Endothelial cell of umbilical vein (primary cell): Measurements from ENCODE around the gene WDR90. TPM values are rescaled to one million over a fixed set of nuclear protein-coding genes. Genes with fewer than 3 reads are reported as not detected.

Experiments used
- BruUV-seq: library from RNA; stranded (reverse); fragments of 400-500 nt; replicated peaks from 2 replicates; lab custom pipeline; 2021; lab: Mats Ljungman, UMichigan
- CTCF ChIA-PET: fragments of 300-600, 350-600 bp; sonication (Branson Sonifier 250); formaldehyde crosslinking; loops from one replicate; lab custom pipeline; 2021; ENCODE audit warnings: antibody characterized with exemption, inconsistent platforms; lab: Charles Lee
- POLR2A ChIA-PET: fragments of 300-600, 350-600 bp; sonication (Branson Sonifier 250); formaldehyde crosslinking; loops from one replicate; lab custom pipeline; 2021; ENCODE audit warnings: antibody characterized with exemption, inconsistent platforms; lab: Charles Lee
- DNase-seq: peaks from one replicate; pipeline ENCODE4 v3.0.0-alpha.2; 2011; ENCODE audit warnings: low read depth, low spot score
- FAIRE-seq: peaks from 2 replicates; lab custom pipeline; 2011; peaks lifted over from hg19 to GRCh38; lab: Jason Lieb, UNC
- H2AFZ ChIP-seq: 2 replicates; pipeline ENCODE4 v1.6.0; 2012; ENCODE audit warnings: low read depth, low read length, control low read depth, inconsistent platforms
- H3K27ac ChIP-seq: 2 replicates; pipeline ENCODE4 v1.5.1; 2011; ENCODE audit warnings: low read depth, mild to moderate bottlenecking, control low read depth, low read length, moderate library complexity; ENCODE audit not compliant: insufficient read depth
- H3K27me3 ChIP-seq, 2 experiments: 2 replicates each; pipeline versions ENCODE4 v1.6.0 to v1.6.1; 2011; ENCODE audit warnings: low read length in 2 of 2, mixed read lengths in 1 of 2; ENCODE audit not compliant: control insufficient read depth in 2 of 2, insufficient read depth in 2 of 2
- H3K36me3 ChIP-seq, 2 experiments: 2 replicates in 1 of 2; 3 replicates in 1 of 2; pipeline ENCODE4 v1.5.1; 2011; ENCODE audit warnings: low read length in 2 of 2, mild to moderate bottlenecking in 1 of 2, moderate library complexity in 1 of 2; ENCODE audit not compliant: control insufficient read depth in 2 of 2, insufficient read depth in 2 of 2; ENCODE audit errors: extremely low read depth in 1 of 2
- H3K4me1 ChIP-seq: 3 replicates; pipeline ENCODE4 v1.5.1; 2011; ENCODE audit warnings: mild to moderate bottlenecking, low read length; ENCODE audit not compliant: control insufficient read depth, insufficient read depth; ENCODE audit errors: extremely low read depth
- H3K4me2 ChIP-seq: 2 replicates; pipeline ENCODE4 v1.6.1; 2011; ENCODE audit warnings: low read length, control low read depth, mixed read lengths; ENCODE audit not compliant: insufficient read depth
- H3K4me3 ChIP-seq, 3 experiments: fragments of 200-600 bp in 1 of 3; sonication (generic), shearing (Covaris generic) in 1 of 3; replicated peaks in 1 of 3; 2 replicates each; pipeline ENCODE4 v1.5.1; 2011 to 2016; ENCODE audit warnings: control low read depth in 3 of 3, low read length in 3 of 3, mild to moderate bottlenecking in 2 of 3, inconsistent platforms in 1 of 3, low read depth in 1 of 3, moderate library complexity in 1 of 3; ENCODE audit not compliant: insufficient read depth in 1 of 3
- H3K79me2 ChIP-seq: 2 replicates; pipeline ENCODE4 v1.6.0; 2012; ENCODE audit warnings: low read length, inconsistent platforms; ENCODE audit not compliant: control insufficient read depth, insufficient read depth
- H3K9ac ChIP-seq: replicated peaks from 2 replicates; pipeline ENCODE3; 2011; ENCODE audit warnings: low read length, control low read depth; ENCODE audit not compliant: insufficient read depth; ENCODE audit errors: extremely low read depth
- H3K9me1 ChIP-seq: replicated peaks from 3 replicates; pipeline ENCODE4 v1.6.0; 2011; ENCODE audit warnings: mild to moderate bottlenecking, low read length; ENCODE audit not compliant: control insufficient read depth, insufficient read depth; ENCODE audit errors: extremely low read depth
- H3K9me3 ChIP-seq: replicated peaks from 2 replicates; pipeline ENCODE4 v1.5.1; 2012; ENCODE audit warnings: low read length, inconsistent platforms; ENCODE audit not compliant: control insufficient read depth, insufficient read depth
- H4K20me1 ChIP-seq: replicated peaks from 2 replicates; pipeline ENCODE3; 2011; ENCODE audit warnings: mild to moderate bottlenecking, low read length; ENCODE audit not compliant: control insufficient read depth, insufficient read depth; ENCODE audit errors: extremely low read depth
- EZH2 ChIP-seq: IDR thresholded peaks from 2 replicates; pipeline ENCODE4 v1.6.1; 2012; ENCODE audit warnings: borderline replicate concordance, low read depth, mild to moderate bottlenecking, moderate library complexity, low read length, inconsistent platforms; ENCODE audit not compliant: severe bottlenecking
- FOS ChIP-seq: IDR thresholded peaks from 2 replicates; pipeline ENCODE4 v1.6.1; 2011; ENCODE audit warnings: mild to moderate bottlenecking, low read length, moderate library complexity, borderline replicate concordance; ENCODE audit not compliant: insufficient read depth
- GATA2 ChIP-seq: IDR thresholded peaks from 2 replicates; pipeline ENCODE4 v1.7.0; 2011; ENCODE audit warnings: low read depth, mild to moderate bottlenecking, moderate library complexity, mixed read lengths, low read length; ENCODE audit not compliant: insufficient read length, insufficient read depth
- JUN ChIP-seq: IDR thresholded peaks from 2 replicates; pipeline ENCODE4 v1.6.1; 2011; ENCODE audit warnings: borderline replicate concordance, low read depth; ENCODE audit not compliant: insufficient read length, insufficient read depth
- MYC ChIP-seq: IDR thresholded peaks from one replicate; pipeline ENCODE4 v1.6.1; 2011; ENCODE audit warnings: mild to moderate bottlenecking, low read depth, low read length
- POLR2A ChIP-seq: IDR thresholded peaks from 2 replicates; pipeline ENCODE4 v1.6.1; 2012; ENCODE audit warnings: low read depth, mild to moderate bottlenecking, control low read depth, low read length
- POLR2AphosphoS5 ChIP-seq: IDR thresholded peaks from 2 replicates; pipeline ENCODE4 v1.6.1; 2012; ENCODE audit warnings: low read depth, mild to moderate bottlenecking, control low read depth, low read length, moderate library complexity; ENCODE audit not compliant: insufficient read depth
- dilution Hi-C: fragments of 300-500 bp; cut with MboI; formaldehyde crosslinking; loops from one replicate; pipeline ENCODE4 v1.15.0; 2019; ENCODE audit warnings: low sequenced_read_pairs; ENCODE audit not compliant: extremely low pct_ligation_motif_present
- intact Hi-C: fragments of 100-400 bp; cut with micrococcal nuclease; formaldehyde crosslinking; loops from one replicate; pipeline ENCODE4 v1.10.0; 2022
- polyA plus RNA-seq, 4 experiments: library from polyadenylated mRNA; depleted of rRNA in 3 of 4; stranded (reverse) in 3 of 4; unstranded in 1 of 4; fragments of >200 nt; gene quantifications; 2 replicates each; pipeline versions ENCODE4 v1.2.1 to v1.2.3, GENCODE V29; 2011 to 2012; ENCODE audit warnings: missing spikeins in 1 of 4
- total RNA-seq: library from RNA; stranded (reverse); gene quantifications from 2 replicates; pipeline ENCODE4 v1.2.3, GENCODE V29; 2021
- TF ChIP-seq, protein P1 (sequence below): IDR thresholded peaks from 2 replicates; pipeline ENCODE4 v1.6.1; 2011; ENCODE audit not compliant: insufficient read depth, insufficient read length
- TF ChIP-seq, protein P2 (sequence below), 2 donors: IDR thresholded peaks; 1 replicate in 1 of 2; 2 replicates in 1 of 2; pipeline ENCODE4 v1.5.1; 2011; ENCODE audit warnings: low read length in 2 of 2, mild to moderate bottlenecking in 2 of 2, moderate library complexity in 2 of 2, control low read depth in 1 of 2, inconsistent platforms in 1 of 2, low read depth in 1 of 2; ENCODE audit not compliant: insufficient read depth in 1 of 2; ENCODE audit errors: extremely low read depth in 1 of 2

The WDR90 gene
- total and polyA plus RNA-seq, 2 donors (not counting 3 experiments of a cell fraction or from before 2014, with no cell fraction given), result 22.2 to 51.8 TPM

DNA sequence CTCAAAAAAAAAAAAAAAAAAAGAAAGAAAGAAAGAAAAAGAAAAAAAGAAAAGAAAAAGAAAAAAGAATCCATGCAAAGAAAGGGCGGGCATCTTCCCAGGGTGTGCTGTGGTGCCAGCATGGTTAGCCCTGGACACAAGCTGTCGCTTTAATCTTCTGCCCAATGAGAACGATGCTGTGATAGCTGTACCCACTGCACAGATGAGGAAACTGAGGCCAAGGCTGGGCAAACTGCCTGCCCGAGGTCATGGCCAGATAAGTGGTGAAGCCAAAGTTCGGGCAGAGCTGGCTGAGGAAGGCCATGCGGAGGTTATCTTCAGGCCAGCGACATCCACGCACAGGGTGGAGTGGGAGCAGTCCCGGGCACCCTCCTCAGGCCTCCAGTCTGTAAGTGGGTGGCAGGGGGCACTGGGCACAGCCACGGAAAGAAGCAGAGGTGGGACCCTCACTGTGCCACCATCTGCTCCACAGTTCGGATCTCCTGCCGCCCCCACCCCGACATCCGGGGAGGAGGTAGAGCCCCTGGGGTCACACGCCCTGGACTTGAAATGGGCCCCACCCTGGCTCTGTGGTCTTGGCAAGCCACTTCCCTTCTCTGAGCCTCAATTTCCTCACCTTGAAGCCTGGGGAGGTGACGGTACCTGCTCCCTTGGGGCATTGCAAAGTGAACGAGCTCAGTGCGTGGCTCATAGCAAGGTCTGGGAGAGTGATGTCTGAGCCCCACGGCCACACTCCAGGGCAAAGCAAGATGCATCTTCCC is 49.9 kb downstream of the WDR90 start:
- Histone ChIP-seq H2AFZ (no peak overlapping the region), H3K4me1 (no peaks in the 10 kb centered on the region), H4K20me1 (no peaks in the 10 kb centered on the region), H3K36me3 (no peaks in the 10 kb centered on the region), H3K27me3 (peaks cover 36 to 38% of the 10 kb centered on the region in 2 experiments), H3K4me3 (no peak overlapping the region), H3K9me3 (no peaks in the 10 kb centered on the region), H3K4me2 (no peak overlapping the region), H3K9ac (no peak overlapping the region), H3K27ac (no peak overlapping the region), H3K79me2 (no peaks in the 10 kb centered on the region), H3K9me1 (no peaks in the 10 kb centered on the region)
- POLR2A ChIA-PET, result no interaction called here
- no TSS peak for BruUV-seq
- FAIRE-seq, result no peak
- no peak for TF ChIP-seq POLR2AphosphoS5
- TF ChIP-seq, protein P1, sequence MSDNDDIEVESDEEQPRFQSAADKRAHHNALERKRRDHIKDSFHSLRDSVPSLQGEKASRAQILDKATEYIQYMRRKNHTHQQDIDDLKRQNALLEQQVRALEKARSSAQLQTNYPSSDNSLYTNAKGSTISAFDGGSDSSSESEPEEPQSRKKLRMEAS, result no peak
- no peak for TF ChIP-seq EZH2
- TF ChIP-seq, protein P2, sequence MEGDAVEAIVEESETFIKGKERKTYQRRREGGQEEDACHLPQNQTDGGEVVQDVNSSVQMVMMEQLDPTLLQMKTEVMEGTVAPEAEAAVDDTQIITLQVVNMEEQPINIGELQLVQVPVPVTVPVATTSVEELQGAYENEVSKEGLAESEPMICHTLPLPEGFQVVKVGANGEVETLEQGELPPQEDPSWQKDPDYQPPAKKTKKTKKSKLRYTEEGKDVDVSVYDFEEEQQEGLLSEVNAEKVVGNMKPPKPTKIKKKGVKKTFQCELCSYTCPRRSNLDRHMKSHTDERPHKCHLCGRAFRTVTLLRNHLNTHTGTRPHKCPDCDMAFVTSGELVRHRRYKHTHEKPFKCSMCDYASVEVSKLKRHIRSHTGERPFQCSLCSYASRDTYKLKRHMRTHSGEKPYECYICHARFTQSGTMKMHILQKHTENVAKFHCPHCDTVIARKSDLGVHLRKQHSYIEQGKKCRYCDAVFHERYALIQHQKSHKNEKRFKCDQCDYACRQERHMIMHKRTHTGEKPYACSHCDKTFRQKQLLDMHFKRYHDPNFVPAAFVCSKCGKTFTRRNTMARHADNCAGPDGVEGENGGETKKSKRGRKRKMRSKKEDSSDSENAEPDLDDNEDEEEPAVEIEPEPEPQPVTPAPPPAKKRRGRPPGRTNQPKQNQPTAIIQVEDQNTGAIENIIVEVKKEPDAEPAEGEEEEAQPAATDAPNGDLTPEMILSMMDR (IDR thresholded peaks at IDR 0.05; ENCODE audit: extremely low read depth in 1 of 2, insufficient read depth in 1 of 2, low read depth in 1 of 2, low read length in 2 of 2), result no peak
- no peak for TF ChIP-seq MYC
- no peak for TF ChIP-seq POLR2A
- TF ChIP-seq FOS, result no peak
- TF ChIP-seq JUN, result no peak
- no peak for TF ChIP-seq GATA2
- intact Hi-C loops (no loop called here), dilution Hi-C loops (no loop called here)
- CTCF ChIA-PET, result no interaction called here
- no peak for DNase-seq
